ENCODE data around the gene PHOX2A. TPM values are rescaled to one million over a fixed set of nuclear protein-coding genes. Genes with fewer than 3 reads are reported as not detected.

The PHOX2A gene
- total RNA-seq, 4 donors from 2014 or later = not detected

- Histone ChIP-seq H3K27ac (no peak overlapping the region), H3K36me3 (no peaks in the 10 kb centered on the region), H3K27me3 (peaks cover 23 to 50% of the 10 kb centered on the region in 2 donors), H3K4me1 (peaks cover 0 to 22% of the 10 kb centered on the region in 2 donors), H3K4me3 (no peak overlapping the region), H3K9me3 (no peaks in the 10 kb centered on the region)
- intact Hi-C loops (cut with DNase I; ENCODE audit: low total_unique reads) = no loop called here
- TF ChIP-seq POLR2A (IDR thresholded peaks at IDR 0.05) (no peak), CTCF (IDR thresholded peaks at IDR 0.05) (no peak)
- DNase-seq = no peak
Measured at GRCh38 chr11:72243173-72244059, 560 bp downstream of the PHOX2A start.

GRCh38 chr11:72242141-72242540 is 1.8 kb downstream of the PHOX2A start:
- DNase-seq = no peak
- TF ChIP-seq POLR2A (IDR thresholded peaks at IDR 0.05) (no peak), CTCF (IDR thresholded peaks at IDR 0.05) (no peak)
- Histone ChIP-seq H3K27me3 (peaks cover 23 to 50% of the 10 kb centered on the region in 2 donors), H3K4me1 (peaks cover 0 to 22% of the 10 kb centered on the region in 2 donors), H3K36me3 (no peaks in the 10 kb centered on the region), H3K4me3 (no peak overlapping the region), H3K27ac (no peak overlapping the region), H3K9me3 (no peaks in the 10 kb centered on the region)
- intact Hi-C loops (cut with DNase I; ENCODE audit: low total_unique reads) = no loop called here

GRCh38 chr11:72241291-72241781 is 2.6 kb downstream of the PHOX2A start:
- Histone ChIP-seq H3K27ac (no peak overlapping the region), H3K27me3 (peaks cover 23 to 50% of the 10 kb centered on the region in 2 donors), H3K36me3 (no peaks in the 10 kb centered on the region), H3K4me3 (no peak overlapping the region), H3K4me1 (peaks cover 0 to 22% of the 10 kb centered on the region in 2 donors), H3K9me3 (no peaks in the 10 kb centered on the region)
- intact Hi-C loops (cut with DNase I; ENCODE audit: low total_unique reads) = no loop called here
- DNase-seq = no peak
- TF ChIP-seq POLR2A (IDR thresholded peaks at IDR 0.05) = no peak
- TF ChIP-seq CTCF (IDR thresholded peaks at IDR 0.05) = no peak

- intact Hi-C loops (cut with DNase I; ENCODE audit: low total_unique reads) = no loop called here
- TF ChIP-seq POLR2A (IDR thresholded peaks at IDR 0.05) = no peak
- no peak for TF ChIP-seq CTCF (IDR thresholded peaks at IDR 0.05)
- H3K27me3 ChIP-seq = peaks cover 23 to 45% of the 10 kb centered on the region in 2 donors
- no peaks in the 10 kb centered on the region for H3K9me3 ChIP-seq
- peaks cover 0 to 22% of the 10 kb centered on the region in 2 donors for H3K4me1 ChIP-seq
- no peak for DNase-seq
- peak overlapping the region in 1 of 2 donors; percentile 33 for H3K4me3 ChIP-seq
- H3K36me3 ChIP-seq = no peaks in the 10 kb centered on the region
- H3K27ac ChIP-seq = no peak overlapping the region
Measured at GRCh38 chr11:72240461-72241290, 3.3 kb downstream of the PHOX2A start.

Data from uterus (tissue), 4 donors.